HG03520 (cell line): ENCODE data around the gene TEX14.

Experiments
- ATAC-seq: cut with Tn5 transposase; IDR thresholded peaks from one replicate; pipeline ENCODE4 v1.9.1; 2021; ENCODE audit warnings: mild to moderate bottlenecking, moderate library complexity; ENCODE audit not compliant: unreplicated experiment

TEX14 gene

DNA sequence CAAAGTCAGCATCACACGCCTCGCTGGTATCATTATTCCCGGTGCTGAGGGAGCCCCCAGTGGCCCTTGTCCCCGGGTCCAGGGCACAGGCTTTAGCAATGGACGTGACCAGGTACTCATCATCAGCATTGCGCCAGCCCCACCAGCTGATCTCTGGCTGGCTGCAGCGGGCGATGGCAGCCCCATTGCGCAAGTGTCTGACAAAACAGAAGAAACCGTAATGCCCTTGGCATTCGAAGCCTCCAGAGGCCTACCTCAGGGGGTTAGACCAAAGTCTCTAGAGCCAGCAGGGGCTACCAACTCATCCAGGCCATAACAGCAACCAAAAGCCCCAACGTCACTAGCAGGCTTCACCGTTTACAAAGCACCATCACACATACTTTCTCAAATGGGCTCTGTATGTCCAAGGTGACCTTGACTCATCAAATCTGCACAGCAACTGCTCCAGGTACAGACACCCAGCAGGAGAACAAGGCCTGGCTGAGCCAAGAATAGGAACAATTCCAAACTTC is 184.7 kb downstream of the TEX14 start:
- ATAC-seq = no peak
